Stimulated activated CD4-positive, alpha-beta T cell treated with anti-CD3 and anti-CD28 coated beads, Interleukin-2, amount 100 ng/mL, for 24 hours (primary cell): ENCODE measurements around the gene NUFIP2.
"Not testable (repeated sequence)": the region's sequence is repeated elsewhere in the genome, so short reads cannot be mapped to it uniquely, and the experiment has no call there.

ENCODE experiments used
- DNase-seq, 2 donors: peaks; one replicate each; pipeline ENCODE4 v3.0.0-alpha.2; 2020

Gene NUFIP2

DNA sequence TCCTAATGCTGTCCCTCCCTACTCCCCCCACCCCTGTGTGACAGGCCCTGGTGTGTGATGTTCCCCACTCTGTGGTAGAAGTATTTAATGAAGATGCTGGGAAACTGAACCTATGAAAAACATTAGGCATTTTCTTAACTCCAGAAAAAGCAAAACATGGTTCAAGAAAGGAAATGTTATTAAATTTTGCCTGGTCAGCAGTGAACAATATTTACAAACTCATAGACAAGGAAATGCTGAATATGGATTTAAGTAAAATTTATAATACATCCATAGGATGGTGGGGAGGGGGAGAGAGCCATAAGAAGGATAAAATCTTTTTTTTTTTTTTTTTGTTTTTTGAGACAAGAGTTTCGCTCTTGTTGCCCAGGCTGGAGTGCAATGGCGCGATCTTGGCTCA is 58.0 kb downstream of the NUFIP2 start:
- DNase-seq = no peak

DNA sequence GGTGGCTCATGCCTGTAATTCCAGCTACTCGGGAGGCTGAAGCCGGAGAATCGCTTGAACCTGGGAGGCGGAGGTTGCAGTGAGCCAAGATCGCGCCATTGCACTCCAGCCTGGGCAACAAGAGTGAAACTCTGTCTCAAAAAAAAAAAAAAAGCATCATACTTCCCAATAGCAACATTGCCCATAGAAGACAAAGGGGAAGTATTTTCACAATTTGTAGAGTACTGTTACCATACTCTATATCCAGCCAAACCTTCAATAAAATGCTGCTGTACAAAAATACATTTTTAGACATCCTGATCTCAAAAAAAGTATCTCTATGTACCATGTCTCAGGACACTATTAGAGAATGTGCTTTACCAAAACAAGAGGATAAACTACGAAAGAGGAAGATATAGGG is 59.0 kb downstream of the NUFIP2 start:
- not testable (repeated sequence) for DNase-seq

DNA sequence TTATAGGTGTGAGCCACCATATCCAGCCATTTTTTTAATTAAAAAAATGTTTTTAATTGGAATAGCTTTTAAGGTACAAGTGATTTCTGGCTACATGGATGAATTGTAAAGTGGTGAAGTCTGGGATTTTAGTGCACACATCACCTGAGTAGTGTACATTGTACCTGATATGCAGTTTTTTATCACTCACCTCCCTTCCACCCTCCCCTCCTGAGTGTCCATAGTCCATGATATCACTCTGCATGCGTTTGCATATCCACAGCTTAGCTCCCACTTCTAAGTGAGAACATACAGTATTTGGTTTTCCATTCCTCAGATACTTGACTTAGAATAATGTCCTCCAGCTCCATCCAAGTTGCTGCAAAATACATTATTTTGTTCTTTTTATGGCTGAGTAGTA is 60.6 kb downstream of the NUFIP2 start:
- no peak for DNase-seq

DNA sequence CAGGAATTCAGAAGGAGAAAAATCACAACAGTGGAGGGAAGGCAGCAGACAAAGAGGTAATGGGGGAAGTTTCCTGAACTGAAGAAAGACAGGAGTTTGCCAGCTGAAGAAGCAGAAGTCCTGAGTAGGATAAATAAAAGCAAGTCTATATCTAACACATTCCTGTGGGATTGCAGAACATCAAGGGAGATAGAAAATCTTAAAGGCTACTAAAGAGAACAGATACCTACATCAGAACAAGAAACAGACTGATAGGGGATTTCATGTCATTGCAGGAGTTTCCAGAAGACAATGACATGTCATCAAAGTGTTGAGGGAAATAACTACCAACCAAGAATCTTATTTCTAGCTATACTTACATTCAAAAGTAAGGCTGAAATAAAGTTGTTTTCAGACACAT is 68.6 kb downstream of the NUFIP2 start:
- no peak for DNase-seq

DNA sequence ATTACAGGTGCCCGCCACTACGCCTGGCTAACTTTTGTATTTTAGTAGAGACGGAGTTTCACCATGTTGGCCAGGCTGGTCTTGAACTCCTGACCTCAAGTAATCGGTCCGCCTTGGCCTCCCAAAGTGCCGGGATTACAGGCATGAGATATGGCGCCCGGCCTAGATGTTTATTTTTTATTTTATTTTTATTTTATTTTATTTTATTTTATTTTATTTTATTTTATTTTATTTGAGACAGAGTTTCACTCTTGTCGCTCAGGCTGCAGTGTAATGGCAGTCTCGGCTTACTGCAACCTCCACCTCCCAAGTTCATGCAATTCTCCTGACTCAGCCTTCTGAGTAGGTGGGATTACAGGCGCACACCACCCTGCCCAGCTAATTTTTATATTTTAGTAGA is 72.6 kb downstream of the NUFIP2 start:
- not testable (repeated sequence) for DNase-seq

DNA sequence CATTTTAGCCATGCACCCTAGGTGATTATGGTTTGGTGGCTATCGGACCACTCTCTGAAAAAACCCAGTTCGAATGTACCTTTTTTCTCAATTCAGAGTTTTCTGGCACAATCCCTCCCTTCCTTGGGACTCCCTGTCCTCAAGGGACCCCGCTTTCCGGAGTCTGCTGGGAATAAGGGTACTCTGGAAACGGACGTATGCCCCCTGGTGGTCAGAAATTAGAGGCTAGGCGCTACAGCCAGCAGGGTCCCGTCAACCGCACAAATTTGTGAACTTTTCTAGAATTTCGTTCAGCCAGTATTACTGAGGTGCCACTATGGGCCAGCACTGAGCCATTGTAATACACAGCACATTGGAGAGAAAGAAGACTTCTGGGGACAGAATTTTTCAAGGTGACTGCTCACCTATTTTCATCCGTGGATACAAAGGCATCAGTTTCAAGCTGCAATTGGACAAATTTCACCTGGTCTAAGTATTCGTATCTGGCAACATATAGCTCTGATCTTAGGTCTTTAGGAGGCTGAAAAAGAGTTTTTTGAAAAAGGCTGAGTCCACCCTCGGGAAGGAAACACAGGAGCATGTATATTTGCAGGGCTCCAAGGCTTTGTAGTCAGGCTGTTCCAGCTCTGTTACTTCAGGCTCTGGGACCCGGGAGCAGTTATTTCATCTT is 74.4 kb downstream of the NUFIP2 start:
- peak; percentile 77 to 84 for DNase-seq

DNA sequence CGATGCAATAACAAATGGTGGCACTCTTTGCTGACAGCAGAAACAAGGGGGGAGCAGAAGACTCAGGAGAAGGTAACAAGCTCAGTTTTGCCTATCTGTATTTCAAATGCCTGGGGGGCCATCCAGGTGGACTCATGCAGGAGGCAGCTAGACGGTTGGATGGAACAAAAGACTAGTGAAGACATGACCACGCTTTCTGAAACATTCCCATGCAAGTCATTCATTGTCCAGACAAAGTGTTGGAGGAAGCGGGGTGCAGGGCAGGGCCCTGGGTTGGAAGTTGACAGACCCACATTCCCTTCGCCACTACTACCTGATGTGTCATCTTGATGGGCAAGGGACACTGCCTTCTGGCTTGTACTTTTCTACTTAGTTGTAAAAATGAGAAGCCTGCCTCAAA is 77.1 kb downstream of the NUFIP2 start:
- DNase-seq = no peak

DNA sequence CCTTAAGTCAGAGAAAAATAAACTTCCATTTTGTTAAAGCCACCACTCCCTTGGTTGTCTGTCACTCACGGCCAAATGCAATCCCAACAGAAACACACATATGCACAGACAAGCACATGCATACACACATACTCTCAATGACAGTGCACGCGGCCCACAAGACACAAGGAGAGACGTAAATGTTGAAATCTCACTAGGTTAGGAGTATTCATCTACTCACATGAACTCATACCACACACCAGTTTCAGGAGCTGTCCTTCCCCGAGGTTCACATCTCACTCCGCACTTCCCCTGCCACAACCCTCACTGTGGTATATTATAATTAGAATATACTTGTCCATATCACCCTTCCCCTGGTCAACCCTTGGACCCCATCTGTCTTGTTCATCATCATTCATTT is 77.8 kb downstream of the NUFIP2 start:
- no peak for DNase-seq

DNA sequence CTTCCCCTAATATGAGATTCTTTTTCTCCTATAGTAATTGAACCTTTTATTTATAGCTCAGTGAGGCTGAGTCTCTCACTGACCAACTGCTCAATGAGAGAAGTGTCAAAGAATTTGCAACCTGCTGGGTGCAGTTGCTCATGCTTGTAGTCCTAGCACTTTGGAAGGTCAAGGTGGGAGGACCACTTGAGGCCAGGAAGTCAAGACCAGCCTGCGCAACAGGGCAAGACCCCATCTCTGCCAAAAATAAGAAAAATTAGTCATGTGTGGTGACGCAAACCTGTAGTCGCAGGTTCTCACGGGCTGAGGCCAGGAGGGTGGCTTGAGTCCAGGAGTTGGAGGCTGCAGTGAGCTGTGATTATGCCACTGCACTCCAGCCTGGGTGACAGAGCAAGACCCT is 78.2 kb downstream of the NUFIP2 start:
- no peak for DNase-seq

DNA sequence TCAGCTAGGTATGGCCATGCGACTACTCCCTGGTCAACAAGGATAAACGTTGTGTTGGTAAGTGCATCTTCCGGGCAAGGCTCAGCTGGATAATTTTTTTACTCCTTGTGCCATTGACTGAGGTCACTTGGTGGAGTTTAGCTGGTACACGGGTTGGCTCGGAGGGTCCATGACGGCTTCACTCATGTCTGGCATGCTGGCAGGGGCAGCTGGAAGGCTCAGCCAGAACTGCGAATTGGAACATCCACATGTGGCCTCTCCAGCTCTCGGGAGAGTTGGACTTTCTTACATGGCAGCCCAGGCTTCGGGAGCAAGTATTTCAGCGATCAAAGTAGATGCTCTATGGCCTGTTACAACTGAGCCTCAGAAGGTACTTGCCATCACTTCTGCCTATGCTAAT is 78.8 kb downstream of the NUFIP2 start:
- no peak for DNase-seq

DNA sequence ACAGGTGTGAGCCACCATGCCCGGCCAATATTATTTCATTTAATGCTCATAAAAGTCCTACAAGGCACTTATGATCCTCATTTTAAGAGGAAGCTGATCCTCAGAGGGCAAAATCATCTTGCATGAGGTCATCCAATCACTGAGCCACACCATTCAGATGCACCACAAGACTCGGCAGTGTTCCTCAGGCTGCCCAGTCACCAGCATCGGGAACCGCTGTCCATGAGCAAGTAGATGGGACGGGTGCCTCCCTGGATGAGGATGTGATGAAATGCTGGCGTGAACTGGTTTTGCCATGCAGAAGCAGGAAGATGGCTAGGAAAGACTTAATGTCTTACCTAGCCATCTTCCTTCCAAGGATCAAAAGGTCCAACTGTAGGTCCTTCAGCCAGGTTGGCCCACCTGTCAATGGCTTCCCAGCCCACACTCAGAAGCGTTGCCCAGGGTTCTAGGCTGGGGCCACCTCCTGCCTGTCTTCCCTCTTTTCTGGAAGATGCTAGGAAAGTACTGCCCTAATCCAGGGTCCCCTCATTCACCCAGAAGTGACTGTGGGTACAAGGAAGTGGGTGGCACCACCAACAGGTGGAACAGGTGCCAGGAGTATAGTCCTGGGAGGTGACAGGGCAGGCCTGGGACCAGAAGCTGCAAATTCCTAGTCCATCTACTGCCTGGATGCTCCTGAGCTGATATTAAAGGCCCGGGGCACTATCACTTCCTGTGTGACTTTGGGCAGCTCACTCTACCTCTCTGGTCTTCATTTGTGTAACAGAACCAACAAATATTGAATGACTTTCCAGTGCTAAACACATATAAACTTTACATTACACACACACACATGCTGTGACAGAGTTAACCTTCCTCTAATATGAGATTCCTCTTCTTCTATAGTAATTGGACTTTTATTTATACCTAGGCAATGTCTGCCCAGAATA is 79.5 kb downstream of the NUFIP2 start:
- no peak for DNase-seq

DNA sequence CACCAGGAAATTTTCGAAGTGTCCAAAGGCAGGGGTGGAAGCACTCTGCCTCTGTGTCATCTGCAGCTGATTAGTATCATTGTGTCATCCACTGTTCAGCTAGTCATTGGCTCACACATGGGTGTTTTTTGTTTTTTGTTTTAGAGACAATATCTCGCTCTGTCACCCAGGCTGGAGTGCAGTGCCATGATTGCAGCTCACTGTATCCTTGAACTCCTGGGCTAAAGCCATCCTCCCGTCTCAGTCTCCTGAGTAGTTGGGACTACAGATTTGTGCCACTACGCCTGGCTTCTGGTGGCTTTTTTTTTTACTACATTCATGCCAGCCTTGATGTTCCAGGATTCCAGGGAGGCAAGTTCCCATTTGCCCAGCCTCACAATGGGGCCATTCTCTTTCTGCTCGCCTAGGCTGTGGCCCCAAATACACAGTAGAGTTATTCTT is 81.2 kb downstream of the NUFIP2 start:
- no peak for DNase-seq

DNA sequence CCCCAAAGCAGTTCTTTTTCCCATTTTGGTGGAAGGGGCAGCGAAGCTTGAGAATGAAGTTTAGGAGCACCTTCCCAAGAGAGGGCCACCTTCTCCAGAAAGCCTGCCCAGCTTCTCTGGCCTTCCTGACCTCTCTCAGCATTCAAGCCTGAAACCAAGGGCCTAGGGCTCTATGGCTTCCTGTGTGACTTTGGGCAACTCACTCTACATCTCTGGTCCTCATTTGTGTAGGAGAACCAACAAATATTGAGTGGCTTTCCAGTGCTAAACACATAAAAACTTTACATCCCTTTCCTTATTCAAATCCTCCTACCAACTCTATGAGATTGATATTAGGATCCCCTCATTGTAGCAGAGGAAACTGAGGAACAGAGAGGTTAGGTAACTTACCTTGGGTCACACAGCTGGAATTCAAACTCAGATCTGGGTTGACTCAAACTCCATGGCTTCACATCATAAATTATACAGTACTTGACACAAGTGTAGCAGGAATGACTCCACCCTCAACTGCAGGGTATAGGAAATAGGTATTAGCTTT is 81.8 kb downstream of the NUFIP2 start:
- no peak for DNase-seq

DNA sequence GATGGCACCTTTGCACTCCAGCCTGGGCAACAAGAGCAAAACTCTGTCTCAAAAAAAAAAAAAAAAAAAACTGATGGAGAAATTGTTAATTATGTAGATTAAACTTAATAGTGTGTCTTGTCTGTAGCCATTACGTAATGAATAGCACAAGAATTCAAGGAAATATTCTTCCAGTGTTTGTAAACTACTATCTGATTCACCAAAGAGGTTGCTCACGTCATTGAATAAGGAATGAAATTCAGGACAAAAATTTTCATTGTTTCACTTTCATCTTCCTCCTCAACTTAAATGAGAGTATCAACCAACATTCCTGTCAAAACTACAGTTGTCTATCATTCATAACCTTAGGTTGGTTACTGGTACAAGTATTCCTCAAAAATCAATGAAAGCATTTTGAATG is 83.1 kb downstream of the NUFIP2 start:
- no peak for DNase-seq

DNA sequence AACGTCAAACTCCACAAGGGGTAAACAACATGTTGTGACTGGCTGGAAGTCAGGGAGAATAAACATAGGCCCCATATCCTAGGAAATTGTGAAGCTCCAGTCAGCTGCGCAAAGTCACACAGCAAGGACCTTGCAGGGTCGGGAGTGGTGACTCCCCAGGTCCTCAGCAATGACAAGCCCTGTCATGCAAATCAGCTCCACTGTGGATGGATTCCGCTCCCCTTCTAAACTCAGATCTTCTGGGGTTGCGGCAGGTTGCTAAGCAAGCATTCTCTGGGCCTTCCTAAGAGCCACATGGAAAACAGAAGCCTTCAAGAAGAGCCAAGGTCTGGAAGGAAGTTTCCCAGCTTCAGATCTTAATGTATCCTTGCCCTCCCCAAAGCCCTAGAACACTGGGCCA is 84.9 kb downstream of the NUFIP2 start:
- no peak for DNase-seq

DNA sequence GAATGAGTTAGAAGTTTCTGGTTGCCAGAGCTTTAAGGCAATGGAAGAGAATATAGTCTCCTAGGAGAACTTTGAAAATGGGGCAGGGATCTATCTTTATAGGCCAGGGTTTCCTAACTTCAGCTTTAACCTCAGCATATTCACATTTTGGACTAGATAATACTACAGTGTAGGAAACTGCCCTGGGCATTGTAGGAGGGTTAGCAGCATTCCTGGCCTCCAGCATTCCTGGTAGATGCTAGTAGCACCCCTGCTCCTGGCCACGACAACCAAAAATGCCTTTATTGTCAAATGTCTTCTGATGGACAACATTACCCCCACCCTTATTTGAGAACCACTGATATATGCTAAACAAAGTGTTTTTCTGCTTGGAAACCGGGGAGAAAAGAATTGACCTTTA is 86.0 kb downstream of the NUFIP2 start:
- DNase-seq = no peak
